ENCODE measurements around the gene ATP10A. TPM values are rescaled to one million over a fixed set of nuclear protein-coding genes. Genes with fewer than 3 reads are reported as not detected.
"Not testable (repeated sequence)": the region's sequence is repeated elsewhere in the genome, so short reads cannot be mapped to it uniquely, and the experiment has no call there.

The ATP10A gene
- total RNA-seq, 4 donors from 2014 or later: 8.4 to 19.3 (median 16.5) TPM

DNA sequence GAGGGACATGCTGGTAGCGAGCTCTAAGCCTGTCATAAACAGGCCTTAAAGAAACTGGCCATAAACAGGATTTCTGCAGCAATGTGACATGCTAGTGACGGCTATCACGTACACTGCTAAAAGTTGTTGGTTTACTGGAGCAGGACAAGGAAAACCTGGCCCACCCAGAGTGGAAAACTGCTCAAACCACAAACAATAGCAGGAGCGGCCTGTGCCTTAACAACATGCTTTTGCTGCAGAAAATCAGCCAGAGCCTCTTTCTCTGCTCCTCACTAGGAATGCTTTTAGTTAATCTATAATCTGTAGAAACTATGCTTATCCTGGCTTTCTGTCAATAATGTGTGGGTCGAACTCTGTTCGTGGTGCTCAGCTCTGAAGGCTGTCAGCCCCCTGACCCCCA is 221.4 kb downstream of the ATP10A start:
- DNase-seq (ENCODE audit: low spot score) (no peak), ATAC-seq (ENCODE audit: low FRiP score) (no peak)
- TF ChIP-seq, protein P1, sequence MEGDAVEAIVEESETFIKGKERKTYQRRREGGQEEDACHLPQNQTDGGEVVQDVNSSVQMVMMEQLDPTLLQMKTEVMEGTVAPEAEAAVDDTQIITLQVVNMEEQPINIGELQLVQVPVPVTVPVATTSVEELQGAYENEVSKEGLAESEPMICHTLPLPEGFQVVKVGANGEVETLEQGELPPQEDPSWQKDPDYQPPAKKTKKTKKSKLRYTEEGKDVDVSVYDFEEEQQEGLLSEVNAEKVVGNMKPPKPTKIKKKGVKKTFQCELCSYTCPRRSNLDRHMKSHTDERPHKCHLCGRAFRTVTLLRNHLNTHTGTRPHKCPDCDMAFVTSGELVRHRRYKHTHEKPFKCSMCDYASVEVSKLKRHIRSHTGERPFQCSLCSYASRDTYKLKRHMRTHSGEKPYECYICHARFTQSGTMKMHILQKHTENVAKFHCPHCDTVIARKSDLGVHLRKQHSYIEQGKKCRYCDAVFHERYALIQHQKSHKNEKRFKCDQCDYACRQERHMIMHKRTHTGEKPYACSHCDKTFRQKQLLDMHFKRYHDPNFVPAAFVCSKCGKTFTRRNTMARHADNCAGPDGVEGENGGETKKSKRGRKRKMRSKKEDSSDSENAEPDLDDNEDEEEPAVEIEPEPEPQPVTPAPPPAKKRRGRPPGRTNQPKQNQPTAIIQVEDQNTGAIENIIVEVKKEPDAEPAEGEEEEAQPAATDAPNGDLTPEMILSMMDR (IDR thresholded peaks at IDR 0.05): no peak

DNA sequence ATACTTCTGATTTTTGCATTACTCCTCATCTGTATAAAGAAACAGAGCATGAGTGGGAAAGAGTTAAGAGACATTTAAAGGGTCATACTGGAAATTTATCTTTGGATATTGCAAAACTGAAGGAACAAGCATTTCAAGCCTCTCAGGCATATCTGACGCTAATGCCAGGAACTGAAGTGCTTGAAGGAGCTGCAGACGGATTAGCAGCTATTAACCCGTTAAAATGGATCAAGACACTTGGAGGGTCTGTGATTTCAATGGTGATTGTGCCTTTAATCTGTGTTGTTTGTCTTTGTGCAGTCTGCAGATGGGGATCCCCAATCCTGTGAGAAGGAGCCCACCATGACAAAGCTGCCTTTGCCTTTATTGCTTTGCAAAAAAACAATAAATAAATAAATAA is 221.8 kb downstream of the ATP10A start:
- ATAC-seq (ENCODE audit: low FRiP score): no peak
- TF ChIP-seq, protein P1 (IDR thresholded peaks at IDR 0.05): no peak

DNA sequence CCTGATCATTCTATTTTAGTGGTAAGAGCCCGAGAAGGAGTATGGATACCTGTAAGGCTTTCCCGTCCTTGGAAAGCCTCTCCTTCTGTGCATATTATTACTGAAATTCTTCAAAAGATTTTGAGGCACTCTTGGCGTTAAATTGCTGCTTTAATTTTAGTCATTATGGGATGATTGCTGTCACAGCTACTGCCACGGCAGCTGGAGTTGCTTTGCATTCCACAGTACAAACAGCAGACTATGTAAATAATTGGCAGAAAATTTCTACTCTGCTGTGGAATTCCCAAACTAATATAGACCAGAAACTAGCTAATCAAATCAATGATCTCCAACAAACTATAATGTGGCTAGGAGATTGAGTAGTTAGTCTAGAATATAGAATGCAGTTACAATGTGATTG is 222.2 kb downstream of the ATP10A start:
- ATAC-seq (ENCODE audit: low FRiP score); DNase-seq (ENCODE audit: low spot score): not testable (repeated sequence)

More for the DNA sequence above, 221.8 kb downstream of the ATP10A start:
- DNase-seq (ENCODE audit: low spot score): no peak

DNA sequence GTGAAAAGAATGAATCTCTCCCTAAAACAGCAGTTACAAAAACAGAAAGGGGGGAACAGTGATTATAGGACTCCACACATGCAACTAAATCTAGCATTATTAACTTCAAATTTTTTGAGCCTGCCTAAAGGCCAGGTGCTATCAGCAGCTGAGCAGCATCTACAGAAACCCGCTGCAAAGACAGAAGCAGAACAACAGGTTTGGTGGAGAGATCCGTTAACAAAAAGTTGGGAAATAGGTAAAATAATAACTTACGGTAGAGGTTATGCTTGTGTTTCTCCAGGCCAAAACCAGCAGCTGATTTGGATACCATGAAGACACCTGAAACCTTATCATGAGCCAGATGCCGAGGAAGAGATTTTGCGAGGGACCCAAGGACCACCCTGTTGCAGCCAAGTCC is 222.7 kb downstream of the ATP10A start:
- no peak for DNase-seq (ENCODE audit: low spot score)

DNA sequence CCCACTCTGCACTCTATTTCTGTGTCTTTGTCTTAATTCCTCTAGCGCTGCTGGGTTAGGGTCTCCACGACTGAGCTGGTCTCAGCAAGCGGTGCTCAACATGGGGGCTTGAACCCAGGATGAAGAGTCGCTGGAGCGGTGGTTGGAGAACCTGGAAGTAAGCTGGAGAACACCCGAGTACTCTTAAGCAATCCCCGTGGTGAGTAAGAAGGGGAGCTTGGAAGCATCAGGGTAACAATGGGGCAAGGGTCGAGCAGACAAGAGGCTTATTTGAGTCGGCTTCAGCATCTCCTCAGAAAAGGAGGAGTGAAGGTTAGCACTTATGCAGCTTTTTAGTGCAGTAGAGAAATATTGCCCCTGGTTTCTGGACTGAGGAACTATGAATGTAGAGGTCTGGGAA is 226.6 kb downstream of the ATP10A start:
- ATAC-seq (ENCODE audit: low FRiP score); DNase-seq (ENCODE audit: low spot score): not testable (repeated sequence)

More for the DNA sequence above, 222.7 kb downstream of the ATP10A start:
- no peak for ATAC-seq (ENCODE audit: low FRiP score)
- TF ChIP-seq, protein P1 (IDR thresholded peaks at IDR 0.05): no peak

DNA sequence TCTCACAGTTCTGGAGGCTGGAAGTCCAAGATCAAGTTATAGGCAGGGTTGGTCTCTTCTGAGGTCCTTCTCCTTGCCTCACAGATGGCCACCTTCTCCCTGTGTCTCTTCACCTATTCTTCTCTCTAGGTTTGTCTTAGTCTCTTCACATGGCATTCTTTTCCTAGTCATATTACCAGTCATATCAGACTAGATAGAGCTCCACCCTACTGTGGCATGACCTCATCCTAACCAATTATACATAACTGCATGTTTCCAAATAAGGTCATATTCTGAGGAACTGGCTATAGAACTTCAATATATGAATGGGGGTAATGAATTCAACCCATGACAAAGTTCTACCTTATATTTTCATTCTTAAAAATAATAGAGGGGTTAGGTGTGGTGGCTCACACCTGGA is 227.9 kb downstream of the ATP10A start:
- ATAC-seq (ENCODE audit: low FRiP score) (no peak), DNase-seq (ENCODE audit: low spot score) (no peak)
- TF ChIP-seq, protein P1 (IDR thresholded peaks at IDR 0.05): no peak

DNA sequence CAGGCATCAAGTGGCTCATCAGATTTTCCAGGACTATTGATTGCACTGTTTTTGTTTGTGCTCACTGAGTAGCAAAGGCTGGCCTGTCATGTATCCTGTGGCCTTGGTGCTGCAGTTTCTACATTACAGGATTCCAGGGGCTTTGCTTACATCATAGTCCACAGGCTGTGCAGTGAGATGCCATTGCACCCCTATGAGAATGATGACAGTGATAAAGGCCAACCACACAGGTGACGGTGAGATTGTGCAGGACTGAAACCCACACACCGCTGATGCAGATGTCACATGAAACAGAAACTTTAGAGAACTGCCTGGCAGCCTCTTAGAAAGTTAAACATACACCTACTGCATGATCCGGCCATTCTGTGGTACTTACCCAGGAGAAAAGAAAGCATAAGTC is 229.3 kb downstream of the ATP10A start:
- TF ChIP-seq, protein P1 (IDR thresholded peaks at IDR 0.05): no peak
- ATAC-seq (ENCODE audit: low FRiP score): no peak

DNA sequence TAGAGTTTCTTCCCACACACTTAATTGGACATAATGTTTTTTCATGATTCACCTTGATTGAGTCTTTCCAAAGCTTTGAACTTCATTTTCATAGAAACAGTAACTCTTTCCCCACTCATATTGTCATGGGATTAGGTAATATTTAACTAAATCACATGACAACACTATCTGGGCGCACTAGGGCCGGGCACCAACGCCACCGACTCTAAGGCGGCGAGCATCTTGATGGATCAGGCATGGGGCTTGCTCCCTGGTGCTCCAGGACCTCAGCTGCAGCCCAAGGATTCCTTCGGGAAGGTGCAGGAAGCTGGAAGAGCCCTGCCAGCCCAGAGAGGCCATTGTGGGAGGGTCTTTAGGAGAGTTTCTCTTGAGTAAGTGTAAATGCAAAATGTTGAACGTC is 231.2 kb downstream of the ATP10A start:
- no peak for ATAC-seq (ENCODE audit: low FRiP score)
- TF ChIP-seq, protein P1 (IDR thresholded peaks at IDR 0.05): no peak
- DNase-seq (ENCODE audit: low spot score): no peak

More for the DNA sequence above, 229.3 kb downstream of the ATP10A start:
- no peak for DNase-seq (ENCODE audit: low spot score)

Small RNA genes lying within 50 kb of the gene (small RNA-seq; reads per million reads assigned to genes)
- gene MIR4715 (not detected), gene RNA5SP390 (not detected)
